ENCODE results near the gene PPP3CA.

The PPP3CA gene

GRCh38 chr4:101128473-101128872 lies 218.9 kb downstream of the PPP3CA start:
- no peak overlapping the region for H3K27ac ChIP-seq (ENCODE audit: low read depth, low read length)
- no peak overlapping the region for H2BK5ac ChIP-seq (ENCODE audit: low read length)
- no peak overlapping the region for H3K56ac ChIP-seq (ENCODE audit: low read length)
- H3K27me3 ChIP-seq (ENCODE audit: insufficient read depth, low read length, poor library complexity): no peaks in the 10 kb centered on the region
- no peaks in the 10 kb centered on the region for H3K79me2 ChIP-seq (ENCODE audit: control insufficient read depth, insufficient read depth, low read length)
- WGBS (ENCODE audit: extremely low coverage, insufficient coverage, low lambda C conversion rate): no CpG with 5 or more reads among the region's 10 CpGs
- no peak overlapping the region for H3K4me3 ChIP-seq (ENCODE audit: low read length)
- no peak overlapping the region for H3K18ac ChIP-seq (ENCODE audit: low read length)
- H2BK120ac ChIP-seq (ENCODE audit: low read depth, low read length): no peak overlapping the region
- H3K9ac ChIP-seq (ENCODE audit: low read length): no peak overlapping the region
- H3K4ac ChIP-seq (ENCODE audit: low read depth, low read length): no peak overlapping the region
- H3K4me2 ChIP-seq (ENCODE audit: low read length): no peak overlapping the region
- no peaks in the 10 kb centered on the region for H3K4me1 ChIP-seq (ENCODE audit: control insufficient read depth, low read depth, low read length)
- H4K5ac ChIP-seq (ENCODE audit: low read length): no peak overlapping the region
- H3K23ac ChIP-seq (ENCODE audit: low read length): no peak overlapping the region
- no peaks in the 10 kb centered on the region for H3K36me3 ChIP-seq (ENCODE audit: control insufficient read depth, insufficient read depth, low read length)
- no peak overlapping the region for H4K8ac ChIP-seq (ENCODE audit: low read depth, low read length)
- no peak overlapping the region for H2BK15ac ChIP-seq (replicated peaks; ENCODE audit: low read depth)
- no peaks in the 10 kb centered on the region for H3K79me1 ChIP-seq (ENCODE audit: low read length)
- no peak for DNase-seq
- H2AK5ac ChIP-seq (ENCODE audit: low read length): no peak overlapping the region

GRCh38 chr4:101127176-101127790 lies 220.0 kb downstream of the PPP3CA start:
- no CpG with 5 or more reads among the region's 3 CpGs for WGBS (ENCODE audit: extremely low coverage, insufficient coverage, low lambda C conversion rate)
- no peak for DNase-seq

DNA sequence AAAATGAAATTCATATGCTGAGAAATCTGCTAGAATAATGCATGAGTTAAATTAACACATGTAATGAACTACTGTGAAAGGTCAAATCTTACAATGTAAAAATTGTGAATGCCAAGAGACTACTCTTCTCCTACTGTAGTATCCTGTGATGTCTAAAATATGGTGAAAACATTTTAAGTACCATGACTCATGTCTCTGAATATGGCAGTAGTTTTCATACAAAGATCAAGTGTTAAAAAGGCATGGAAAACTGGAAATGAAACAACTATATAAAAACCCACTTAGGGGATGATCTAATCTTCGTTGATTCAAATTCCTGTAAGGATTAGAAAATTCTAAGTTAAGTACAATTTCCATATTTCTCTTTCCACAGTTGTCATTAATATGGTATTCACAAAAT lies 221.3 kb downstream of the PPP3CA start:
- Histone ChIP-seq H3K56ac (ENCODE audit: low read length) (no peak overlapping the region), H3K4me1 (ENCODE audit: control insufficient read depth, low read depth, low read length) (no peaks in the 10 kb centered on the region), H3K4ac (ENCODE audit: low read depth, low read length) (no peak overlapping the region), H3K79me2 (ENCODE audit: control insufficient read depth, insufficient read depth, low read length) (no peaks in the 10 kb centered on the region), H3K9ac (ENCODE audit: low read length) (no peak overlapping the region), H3K4me2 (ENCODE audit: low read length) (no peak overlapping the region), H2BK5ac (ENCODE audit: low read length) (no peak overlapping the region), H2AK5ac (ENCODE audit: low read length) (no peak overlapping the region), H3K27ac (ENCODE audit: low read depth, low read length) (no peak overlapping the region), H3K23ac (ENCODE audit: low read length) (no peak overlapping the region), H3K36me3 (ENCODE audit: control insufficient read depth, insufficient read depth, low read length) (no peaks in the 10 kb centered on the region), H4K5ac (ENCODE audit: low read length) (no peak overlapping the region), H2BK120ac (ENCODE audit: low read depth, low read length) (no peak overlapping the region), H3K18ac (ENCODE audit: low read length) (no peak overlapping the region), H4K8ac (ENCODE audit: low read depth, low read length) (no peak overlapping the region), H3K4me3 (ENCODE audit: low read length) (no peak overlapping the region), H3K27me3 (ENCODE audit: insufficient read depth, low read length, poor library complexity) (no peaks in the 10 kb centered on the region), H3K79me1 (ENCODE audit: low read length) (no peaks in the 10 kb centered on the region), H2BK15ac (replicated peaks; ENCODE audit: low read depth) (no peak overlapping the region)
- WGBS (ENCODE audit: extremely low coverage, insufficient coverage, low lambda C conversion rate): no CpG with 5 or more reads among the region's 1 CpG
- no peak for DNase-seq

More at GRCh38 chr4:101127176-101127790, 220.0 kb downstream of the PPP3CA start:
- Histone ChIP-seq H2BK15ac (replicated peaks; ENCODE audit: low read depth) (no peak overlapping the region), H3K79me2 (ENCODE audit: control insufficient read depth, insufficient read depth, low read length) (no peaks in the 10 kb centered on the region), H4K8ac (ENCODE audit: low read depth, low read length) (no peak overlapping the region), H3K36me3 (ENCODE audit: control insufficient read depth, insufficient read depth, low read length) (no peaks in the 10 kb centered on the region), H3K18ac (ENCODE audit: low read length) (no peak overlapping the region), H4K5ac (ENCODE audit: low read length) (no peak overlapping the region), H3K9ac (ENCODE audit: low read length) (no peak overlapping the region), H2BK5ac (ENCODE audit: low read length) (no peak overlapping the region), H3K4me3 (ENCODE audit: low read length) (no peak overlapping the region), H3K79me1 (ENCODE audit: low read length) (no peaks in the 10 kb centered on the region), H3K4ac (ENCODE audit: low read depth, low read length) (no peak overlapping the region), H3K27me3 (ENCODE audit: insufficient read depth, low read length, poor library complexity) (no peaks in the 10 kb centered on the region), H2BK120ac (ENCODE audit: low read depth, low read length) (no peak overlapping the region), H3K23ac (ENCODE audit: low read length) (no peak overlapping the region), H3K4me2 (ENCODE audit: low read length) (no peak overlapping the region), H3K56ac (ENCODE audit: low read length) (no peak overlapping the region), H3K27ac (ENCODE audit: low read depth, low read length) (no peak overlapping the region), H3K4me1 (ENCODE audit: control insufficient read depth, low read depth, low read length) (no peaks in the 10 kb centered on the region), H2AK5ac (ENCODE audit: low read length) (no peak overlapping the region)

- H3K9ac ChIP-seq (ENCODE audit: low read length): no peak overlapping the region
- no peaks in the 10 kb centered on the region for H3K79me1 ChIP-seq (ENCODE audit: low read length)
- H3K4me1 ChIP-seq (ENCODE audit: control insufficient read depth, low read depth, low read length): no peaks in the 10 kb centered on the region
- H3K27me3 ChIP-seq (ENCODE audit: insufficient read depth, low read length, poor library complexity): no peaks in the 10 kb centered on the region
- no peak overlapping the region for H3K18ac ChIP-seq (ENCODE audit: low read length)
- no peak overlapping the region for H3K4me3 ChIP-seq (ENCODE audit: low read length)
- no peaks in the 10 kb centered on the region for H3K36me3 ChIP-seq (ENCODE audit: control insufficient read depth, insufficient read depth, low read length)
- WGBS (ENCODE audit: extremely low coverage, insufficient coverage, low lambda C conversion rate): no CpG with 5 or more reads among the region's 5 CpGs
- no peak overlapping the region for H3K4me2 ChIP-seq (ENCODE audit: low read length)
- no peak overlapping the region for H3K56ac ChIP-seq (ENCODE audit: low read length)
- H3K23ac ChIP-seq (ENCODE audit: low read length): no peak overlapping the region
- H4K5ac ChIP-seq (ENCODE audit: low read length): no peak overlapping the region
- H2BK5ac ChIP-seq (ENCODE audit: low read length): no peak overlapping the region
- no peak overlapping the region for H3K27ac ChIP-seq (ENCODE audit: low read depth, low read length)
- no peak overlapping the region for H4K8ac ChIP-seq (ENCODE audit: low read depth, low read length)
- no peak overlapping the region for H2BK15ac ChIP-seq (replicated peaks; ENCODE audit: low read depth)
- no peaks in the 10 kb centered on the region for H3K79me2 ChIP-seq (ENCODE audit: control insufficient read depth, insufficient read depth, low read length)
- DNase-seq: peak; percentile 8
- no peak overlapping the region for H2BK120ac ChIP-seq (ENCODE audit: low read depth, low read length)
- no peak overlapping the region for H3K4ac ChIP-seq (ENCODE audit: low read depth, low read length)
- H2AK5ac ChIP-seq (ENCODE audit: low read length): no peak overlapping the region
Measured at GRCh38 chr4:101125045-101125942, 222.0 kb downstream of the PPP3CA start.

DNA sequence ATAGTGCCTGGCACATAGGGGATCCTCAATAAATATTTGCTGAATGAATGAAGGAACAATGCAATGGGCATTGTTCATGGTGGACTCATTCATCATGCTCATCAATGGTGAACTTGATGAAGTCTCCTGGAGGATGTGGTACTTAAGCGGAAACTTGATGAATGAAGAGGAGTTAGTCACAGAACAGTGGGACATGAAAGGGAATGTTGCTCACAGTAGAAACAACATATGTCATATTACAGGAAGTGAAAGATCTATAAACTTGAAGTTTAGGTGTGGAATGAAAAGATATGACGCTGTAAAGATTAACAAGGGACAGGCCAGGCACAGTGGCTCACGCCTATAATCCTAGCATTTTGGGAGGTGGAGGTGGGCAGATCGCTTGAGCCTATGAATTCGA lies 224.1 kb downstream of the PPP3CA start:
- Histone ChIP-seq H2BK15ac (replicated peaks; ENCODE audit: low read depth) (no peak overlapping the region), H3K4me2 (ENCODE audit: low read length) (no peak overlapping the region), H4K8ac (ENCODE audit: low read depth, low read length) (no peak overlapping the region), H3K4ac (ENCODE audit: low read depth, low read length) (no peak overlapping the region), H3K79me2 (ENCODE audit: control insufficient read depth, insufficient read depth, low read length) (no peaks in the 10 kb centered on the region), H3K79me1 (ENCODE audit: low read length) (no peaks in the 10 kb centered on the region), H3K27me3 (ENCODE audit: insufficient read depth, low read length, poor library complexity) (no peaks in the 10 kb centered on the region), H2BK5ac (ENCODE audit: low read length) (no peak overlapping the region), H3K18ac (ENCODE audit: low read length) (no peak overlapping the region), H3K56ac (ENCODE audit: low read length) (no peak overlapping the region), H2AK5ac (ENCODE audit: low read length) (no peak overlapping the region), H3K27ac (ENCODE audit: low read depth, low read length) (no peak overlapping the region), H3K9ac (ENCODE audit: low read length) (no peak overlapping the region), H3K4me3 (ENCODE audit: low read length) (no peak overlapping the region), H2BK120ac (ENCODE audit: low read depth, low read length) (no peak overlapping the region), H3K36me3 (ENCODE audit: control insufficient read depth, insufficient read depth, low read length) (no peaks in the 10 kb centered on the region), H4K5ac (ENCODE audit: low read length) (no peak overlapping the region), H3K23ac (ENCODE audit: low read length) (no peak overlapping the region), H3K4me1 (ENCODE audit: control insufficient read depth, low read depth, low read length) (no peaks in the 10 kb centered on the region)
- DNase-seq: no peak
- WGBS (ENCODE audit: extremely low coverage, insufficient coverage, low lambda C conversion rate): no CpG with 5 or more reads among the region's 5 CpGs
